Measurements from ENCODE around the gene SRPK2. TPM values are rescaled to one million over a fixed set of nuclear protein-coding genes. Genes with fewer than 3 reads are reported as not detected.

Gene SRPK2
- total and polyA plus RNA-seq, 7 donors, result 12.0 to 57.6 (median 42.9) TPM

- no peak for DNase-seq
- WGBS, 2 donors, result 90 to 92% methylated on average over 2 of the region's 2 CpGs
- Histone ChIP-seq H3K27me3 (no peaks in the 10 kb centered on the region), H3K4me1 (peaks cover 0 to 50% (median 26%) of the 10 kb centered on the region in 4 donors), H3K4me3 (no peak overlapping the region), H3K9me3 (no peaks in the 10 kb centered on the region), H3K36me3 (no peaks in the 10 kb centered on the region), H3K27ac (no peak overlapping the region)
- TF ChIP-seq POLR2AphosphoS5 (IDR thresholded peaks at IDR 0.05), result no peak
- TF ChIP-seq, protein P1, sequence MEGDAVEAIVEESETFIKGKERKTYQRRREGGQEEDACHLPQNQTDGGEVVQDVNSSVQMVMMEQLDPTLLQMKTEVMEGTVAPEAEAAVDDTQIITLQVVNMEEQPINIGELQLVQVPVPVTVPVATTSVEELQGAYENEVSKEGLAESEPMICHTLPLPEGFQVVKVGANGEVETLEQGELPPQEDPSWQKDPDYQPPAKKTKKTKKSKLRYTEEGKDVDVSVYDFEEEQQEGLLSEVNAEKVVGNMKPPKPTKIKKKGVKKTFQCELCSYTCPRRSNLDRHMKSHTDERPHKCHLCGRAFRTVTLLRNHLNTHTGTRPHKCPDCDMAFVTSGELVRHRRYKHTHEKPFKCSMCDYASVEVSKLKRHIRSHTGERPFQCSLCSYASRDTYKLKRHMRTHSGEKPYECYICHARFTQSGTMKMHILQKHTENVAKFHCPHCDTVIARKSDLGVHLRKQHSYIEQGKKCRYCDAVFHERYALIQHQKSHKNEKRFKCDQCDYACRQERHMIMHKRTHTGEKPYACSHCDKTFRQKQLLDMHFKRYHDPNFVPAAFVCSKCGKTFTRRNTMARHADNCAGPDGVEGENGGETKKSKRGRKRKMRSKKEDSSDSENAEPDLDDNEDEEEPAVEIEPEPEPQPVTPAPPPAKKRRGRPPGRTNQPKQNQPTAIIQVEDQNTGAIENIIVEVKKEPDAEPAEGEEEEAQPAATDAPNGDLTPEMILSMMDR (IDR thresholded peaks at IDR 0.05), result no peak
- no peak for TF ChIP-seq EP300 (IDR thresholded peaks at IDR 0.05)
- no peak for TF ChIP-seq POLR2A (IDR thresholded peaks at IDR 0.05)
- intact Hi-C loops (cut with DNase I), result no loop called here
Observed at GRCh38 chr7:105219771-105220160, 169.0 kb downstream of the SRPK2 start.

DNA sequence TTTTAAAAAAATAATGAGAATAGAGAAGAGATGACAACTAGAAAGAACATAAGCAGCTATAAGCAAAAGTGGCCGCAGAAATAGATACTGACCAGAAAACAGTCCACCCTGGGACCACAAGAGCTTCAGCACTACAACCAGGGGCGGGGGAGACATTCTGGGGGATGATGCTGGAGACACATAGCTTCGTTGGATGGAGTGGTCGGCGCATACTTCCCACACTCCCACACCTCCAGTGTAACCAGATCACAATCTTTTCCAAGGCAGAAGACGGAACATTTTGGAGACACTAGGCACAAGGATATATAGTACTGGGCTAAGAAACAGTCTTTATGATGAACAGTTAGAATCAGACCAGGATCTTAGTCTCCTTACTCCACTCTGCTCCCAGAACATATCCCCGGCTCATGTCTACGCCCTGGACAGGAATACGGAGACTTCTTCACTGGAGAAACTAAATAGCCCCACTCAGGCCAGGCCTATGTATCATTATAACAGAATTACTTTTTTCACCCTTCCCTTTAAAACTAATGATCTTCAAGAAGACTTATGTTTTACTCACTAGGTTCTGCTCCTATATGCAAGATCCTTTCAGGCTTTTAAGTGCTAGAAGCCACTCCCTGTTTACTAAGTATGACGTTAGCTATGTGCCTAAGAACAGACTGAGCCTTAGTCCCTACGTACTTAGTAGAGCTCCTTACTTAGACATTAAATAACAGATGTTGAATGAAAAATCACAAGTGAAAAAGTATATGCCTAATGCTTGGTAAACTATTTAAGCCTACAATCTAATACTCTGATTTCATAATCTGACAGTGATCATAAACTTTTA, 169.6 kb downstream of the SRPK2 start:
- peaks cover 0 to 46% (median 24%) of the 10 kb centered on the region in 4 donors for H3K4me1 ChIP-seq
- no peaks in the 10 kb centered on the region for H3K9me3 ChIP-seq
- intact Hi-C loops (cut with DNase I), result no loop called here
- DNase-seq, result no peak
- TF ChIP-seq POLR2A (IDR thresholded peaks at IDR 0.05) (no peak), EP300 (IDR thresholded peaks at IDR 0.05) (no peak), POLR2AphosphoS5 (IDR thresholded peaks at IDR 0.05) (no peak)
- TF ChIP-seq, protein P1 (IDR thresholded peaks at IDR 0.05), result no peak
- H3K4me3 ChIP-seq, result no peak overlapping the region
- no peaks in the 10 kb centered on the region for H3K27me3 ChIP-seq
- no peak overlapping the region for H3K27ac ChIP-seq
- 88 to 93% methylated on average over 11 of the region's 11 CpGs for WGBS, 2 donors
- no peaks in the 10 kb centered on the region for H3K36me3 ChIP-seq

- peaks cover 0 to 43% (median 23%) of the 10 kb centered on the region in 4 donors for H3K4me1 ChIP-seq
- H3K27me3 ChIP-seq, result no peaks in the 10 kb centered on the region
- TF ChIP-seq POLR2A (IDR thresholded peaks at IDR 0.05) (no peak), EP300 (IDR thresholded peaks at IDR 0.05) (no peak), POLR2AphosphoS5 (IDR thresholded peaks at IDR 0.05) (no peak)
- TF ChIP-seq, protein P1 (IDR thresholded peaks at IDR 0.05), result no peak
- no peaks in the 10 kb centered on the region for H3K36me3 ChIP-seq
- intact Hi-C loops (cut with DNase I), result no loop called here
- no peak overlapping the region for H3K4me3 ChIP-seq
- DNase-seq, result no peak
- no peaks in the 10 kb centered on the region for H3K9me3 ChIP-seq
- no peak overlapping the region for H3K27ac ChIP-seq
- 62 to 85% methylated on average over 4 of the region's 4 CpGs for WGBS, 2 donors
Observed at GRCh38 chr7:105218215-105218614, 170.5 kb downstream of the SRPK2 start.

- Histone ChIP-seq H3K27me3 (no peaks in the 10 kb centered on the region), H3K9me3 (no peaks in the 10 kb centered on the region), H3K36me3 (no peaks in the 10 kb centered on the region), H3K4me3 (no peak overlapping the region), H3K4me1 (peaks cover 0 to 29% (median 13%) of the 10 kb centered on the region in 4 donors), H3K27ac (no peak overlapping the region)
- intact Hi-C loops (cut with DNase I), result no loop called here
- DNase-seq, result no peak
- 75 to 90% methylated on average over 3 of the region's 3 CpGs for WGBS, 2 donors
- TF ChIP-seq, protein P1 (IDR thresholded peaks at IDR 0.05), result no peak
- no peak for TF ChIP-seq POLR2AphosphoS5 (IDR thresholded peaks at IDR 0.05)
- TF ChIP-seq EP300 (IDR thresholded peaks at IDR 0.05), result no peak
- no peak for TF ChIP-seq POLR2A (IDR thresholded peaks at IDR 0.05)
Observed at GRCh38 chr7:105216786-105217185, 171.9 kb downstream of the SRPK2 start.

All from sigmoid colon (tissue), 7 donors.